Right lung (tissue), 5 donors: ENCODE results near the gene CD70. TPM values are rescaled to one million over a fixed set of nuclear protein-coding genes. Genes with fewer than 3 reads are reported as not detected.
"Not testable (repeated sequence)": the region's sequence is repeated elsewhere in the genome, so short reads cannot be mapped to it uniquely, and the experiment has no call there.

ENCODE experiments used
- DNase-seq, 2 donors: peaks; one replicate each; pipeline ENCODE4 v3.0.0-alpha.2; 2013
- polyA plus RNA-seq, 5 donors: library from polyadenylated mRNA; unstranded; fragments of 120-200 nt; gene quantifications; one replicate each; pipeline versions ENCODE4 v1.2.1 to v1.2.3, GENCODE V29; 2013; ENCODE audit warnings: inconsistent platforms in 1 of 5, low replicate concordance in 1 of 5; ENCODE audit not compliant: insufficient read length in 5 of 5, insufficient read depth in 1 of 5

Gene CD70
- polyA plus RNA-seq, 5 donors = 0.13 to 0.54 (median 0.35) TPM; not detected in 2

GRCh38 chr19:6598254-6598892 is 7.4 kb upstream of the CD70 start:
- not testable (repeated sequence) for DNase-seq

GRCh38 chr19:6597471-6598253 is 6.7 kb upstream of the CD70 start:
- DNase-seq = not testable (repeated sequence)

- DNase-seq = no peak
Observed at GRCh38 chr19:6596621-6597020, 5.7 kb upstream of the CD70 start.

GRCh38 chr19:6593651-6594416 is 2.9 kb upstream of the CD70 start:
- DNase-seq = no peak

GRCh38 chr19:6590258-6590826 is 608 bp downstream of the CD70 start:
- DNase-seq = no peak

- DNase-seq = no peak
Observed at GRCh38 chr19:6589711-6590257, 1.2 kb downstream of the CD70 start.

GRCh38 chr19:6588508-6589345 is 2.2 kb downstream of the CD70 start:
- no peak for DNase-seq

GRCh38 chr19:6587998-6588507 is 2.9 kb downstream of the CD70 start:
- DNase-seq = no peak

GRCh38 chr19:6587093-6587820 is 3.7 kb downstream of the CD70 start:
- DNase-seq = no peak

GRCh38 chr19:6586726-6587092 is 4.2 kb downstream of the CD70 start:
- no peak for DNase-seq

- no peak for DNase-seq
Observed at GRCh38 chr19:6586056-6586455, 4.9 kb downstream of the CD70 start.

- not testable (repeated sequence) for DNase-seq
Observed at GRCh38 chr19:6582515-6583484, 8.2 kb downstream of the CD70 start.

- DNase-seq = no peak
Observed at GRCh38 chr19:6580313-6580712, 10.6 kb downstream of the CD70 start.

- DNase-seq = no peak
Observed at GRCh38 chr19:6579450-6580178, 11.3 kb downstream of the CD70 start.

GRCh38 chr19:6577476-6578125 is 13.3 kb downstream of the CD70 start:
- no peak for DNase-seq

- DNase-seq = no peak
Observed at GRCh38 chr19:6576869-6577475, 14.0 kb downstream of the CD70 start.

- DNase-seq = no peak
Observed at GRCh38 chr19:6573350-6573749, 17.6 kb downstream of the CD70 start.
